A673 (cell line): Measurements from ENCODE around the gene ARAP3.

ENCODE experiments used
- CTCF ChIP-seq: fragments of 300-800, 200-600 bp; sonication (generic); conservative IDR thresholded peaks from 2 replicates; pipeline ENCODE4 v1.5.1; 2017; ENCODE audit warnings: low read depth, mild to moderate bottlenecking, antibody characterized with exemption, low read length, moderate library complexity, mixed read lengths
- EZH2 ChIP-seq: fragments of 200-600 bp; sonication (generic); IDR thresholded peaks from 2 replicates; pipeline ENCODE4 v1.6.1; 2017; ENCODE audit warnings: borderline replicate concordance, low read depth, mild to moderate bottlenecking, mixed read lengths, antibody characterized with exemption, low read length; ENCODE audit not compliant: poor library complexity, severe bottlenecking

GRCh38 chr5:141615991-141616720 is 65.9 kb downstream of the ARAP3 start:
- TF ChIP-seq CTCF (no peak), EZH2 (no peak)
